HepG2 (cell line): ENCODE data around the gene ANKZF1. TPM values are rescaled to one million over a fixed set of nuclear protein-coding genes. Genes with fewer than 3 reads are reported as not detected.

Experiments
- ATF2 ChIP-seq: sonication (generic); formaldehyde crosslinking; IDR thresholded peaks from 2 replicates; pipeline ENCODE4 v1.4.0; 2020; ENCODE audit warnings: missing genetic modification reagents
- ATF7 ChIP-seq, 2 experiments: fragments of 450-650 bp in 1 of 2; sonication (generic) in 1 of 2; formaldehyde crosslinking in 1 of 2; IDR thresholded peaks; 2 replicates each; pipeline versions ENCODE4 v1.4.0 to v1.6.1; 2016 to 2020; ENCODE audit warnings: antibody characterized with exemption in 1 of 2, mild to moderate bottlenecking in 1 of 2, missing genetic modification reagents in 1 of 2
- DPF2 ChIP-seq: sonication (generic); formaldehyde crosslinking; IDR thresholded peaks from 2 replicates; pipeline ENCODE4 v1.4.0; 2020; ENCODE audit warnings: mild to moderate bottlenecking, low read depth, missing genetic modification reagents, borderline replicate concordance
- EED ChIP-seq: sonication (generic); formaldehyde crosslinking; IDR thresholded peaks from 2 replicates; pipeline ENCODE4 v1.5.0; 2020; ENCODE audit warnings: mild to moderate bottlenecking, missing genetic modification reagents
- FOXO1 ChIP-seq: sonication (generic); formaldehyde crosslinking; IDR thresholded peaks from 2 replicates; pipeline ENCODE4 v1.4.0; 2020; ENCODE audit warnings: missing genetic modification reagents
- JDP2 ChIP-seq: sonication (generic); formaldehyde crosslinking; IDR thresholded peaks from 2 replicates; pipeline ENCODE4 v1.8.1; 2022; ENCODE audit warnings: missing genetic modification reagents, borderline replicate concordance
- MYC ChIP-seq: sonication (generic); formaldehyde crosslinking; IDR thresholded peaks from 2 replicates; pipeline ENCODE4 v1.9.0; 2021; ENCODE audit warnings: missing genetic modification reagents, borderline replicate concordance
- PAF1 ChIP-seq: IDR thresholded peaks from 2 replicates; pipeline ENCODE4 v1.6.1; 2016; ENCODE audit warnings: missing genetic modification reagents, missing compliant biosample characterization
- RFX3 ChIP-seq: IDR thresholded peaks from 2 replicates; pipeline ENCODE4 v1.6.1; 2016; ENCODE audit warnings: missing biosample characterization, missing genetic modification reagents
- RFXAP ChIP-seq: sonication (generic); formaldehyde crosslinking; IDR thresholded peaks from 2 replicates; pipeline ENCODE4 v1.4.0; 2020; ENCODE audit warnings: missing genetic modification reagents, borderline replicate concordance
- SETDB1 ChIP-seq: sonication (generic); formaldehyde crosslinking; IDR thresholded peaks from 2 replicates; pipeline ENCODE4 v1.5.1; 2020; ENCODE audit warnings: missing genetic modification reagents, mild to moderate bottlenecking, borderline replicate concordance
- SNAPC5 ChIP-seq: sonication (generic); formaldehyde crosslinking; IDR thresholded peaks from 2 replicates; pipeline ENCODE4 v1.8.1; 2023; ENCODE audit warnings: mild to moderate bottlenecking, missing genetic modification reagents, borderline replicate concordance
- WIZ ChIP-seq: sonication (generic); formaldehyde crosslinking; IDR thresholded peaks from 2 replicates; pipeline ENCODE4 v1.5.1; 2020; ENCODE audit warnings: mild to moderate bottlenecking, missing genetic modification reagents
- ZFP36 ChIP-seq: fragments of 150-350 bp; IDR thresholded peaks from 2 replicates; pipeline ENCODE4 v1.6.1; 2018; ENCODE audit warnings: borderline replicate concordance, low read length, low read depth; ENCODE audit not compliant: partially characterized antibody
- ZNF24 ChIP-seq: fragments of 450-650 bp; IDR thresholded peaks from 2 replicates; pipeline ENCODE4 v1.6.1; 2017; ENCODE audit warnings: antibody characterized with exemption, mild to moderate bottlenecking
- ZNF414 ChIP-seq: sonication (generic); formaldehyde crosslinking; IDR thresholded peaks from 2 replicates; pipeline ENCODE4 v1.5.0; 2020; ENCODE audit warnings: missing genetic modification reagents
- ZNF780A ChIP-seq: sonication (generic); formaldehyde crosslinking; IDR thresholded peaks from 2 replicates; pipeline ENCODE4 v1.8.0; 2022; ENCODE audit warnings: mild to moderate bottlenecking, missing genetic modification reagents, moderate library complexity
- ZNF800 ChIP-seq: sonication (generic); formaldehyde crosslinking; IDR thresholded peaks from 2 replicates; pipeline ENCODE4 v1.4.0; 2020; ENCODE audit warnings: missing genetic modification reagents
- polyA plus RNA-seq, 8 experiments: library from polyadenylated mRNA; depleted of rRNA in 3 of 8; stranded (reverse) in 7 of 8; unstranded in 1 of 8; fragments of >200 nt; fragmentation: Illumina TruSeq in 4 of 8; extraction: Trizol in 4 of 8; gene quantifications; 2 replicates each; pipeline versions ENCODE4 v1.2.1 to v1.2.3, GENCODE V29; 2011 to 2016; ENCODE audit warnings: low read depth in 4 of 8, missing spikeins in 1 of 8, mixed read lengths in 1 of 8; ENCODE audit not compliant: insufficient read depth in 1 of 8
- total RNA-seq, 5 experiments: library from RNA; depleted of rRNA; stranded (reverse); fragments of >200 nt; fragmentation: Illumina TruSeq; extraction: Trizol; gene quantifications; 2 replicates each; pipeline ENCODE4 v1.2.3, GENCODE V29; 2016; ENCODE audit warnings: low read depth in 1 of 5

The ANKZF1 gene
- total and polyA plus RNA-seq, 2 of the 13 experiments (the other 11 are each of a cell fraction or from before 2014, with no cell fraction given): 25.3 to 128 TPM

GRCh38 chr2:219228041-219228910 lies 1.3 kb upstream of the ANKZF1 start (continued):
- no peak for TF ChIP-seq ATF7 (IDR thresholded peaks at IDR 0.05)
- no peak for TF ChIP-seq ATF7 (CRISPR knock-in tag; IDR thresholded peaks at IDR 0.05)
- TF ChIP-seq MYC (CRISPR knock-in tag): peak; percentile 7; the same call in 1 of the 2 replicates
- no peak for TF ChIP-seq WIZ (CRISPR knock-in tag)
- TF ChIP-seq ZNF780A (CRISPR knock-in tag): no peak
- TF ChIP-seq EED (CRISPR knock-in tag): 0 out of 2 replicates have a peak, but pooled peaks have one; percentile 3
- TF ChIP-seq SNAPC5: no peak
- no peak for TF ChIP-seq SETDB1
- no peak for TF ChIP-seq PAF1 (CRISPR knock-in tag)
- no peak for TF ChIP-seq RFX3 (CRISPR knock-in tag)
- 0 out of 2 replicates have a peak, but pooled peaks have one; percentile 33 for TF ChIP-seq ATF2 (CRISPR knock-in tag)
- TF ChIP-seq RFXAP (CRISPR knock-in tag): no peak
- no peak for TF ChIP-seq ZNF24
- TF ChIP-seq ZNF800 (CRISPR knock-in tag): no peak; the same call in 1 of the 2 replicates
- TF ChIP-seq ZFP36: no peak
- no peak for TF ChIP-seq ZNF414 (CRISPR knock-in tag)
- TF ChIP-seq FOXO1 (CRISPR knock-in tag): no peak
- TF ChIP-seq DPF2 (CRISPR knock-in tag): no peak
- TF ChIP-seq JDP2 (CRISPR knock-in tag): no peak
